Measurements from ENCODE around the gene KISS1R. TPM values are rescaled to one million over a fixed set of nuclear protein-coding genes. Genes with fewer than 3 reads are reported as not detected.

KISS1R gene
- total RNA-seq, 1 donor from 2014 or later: not detected

DNA sequence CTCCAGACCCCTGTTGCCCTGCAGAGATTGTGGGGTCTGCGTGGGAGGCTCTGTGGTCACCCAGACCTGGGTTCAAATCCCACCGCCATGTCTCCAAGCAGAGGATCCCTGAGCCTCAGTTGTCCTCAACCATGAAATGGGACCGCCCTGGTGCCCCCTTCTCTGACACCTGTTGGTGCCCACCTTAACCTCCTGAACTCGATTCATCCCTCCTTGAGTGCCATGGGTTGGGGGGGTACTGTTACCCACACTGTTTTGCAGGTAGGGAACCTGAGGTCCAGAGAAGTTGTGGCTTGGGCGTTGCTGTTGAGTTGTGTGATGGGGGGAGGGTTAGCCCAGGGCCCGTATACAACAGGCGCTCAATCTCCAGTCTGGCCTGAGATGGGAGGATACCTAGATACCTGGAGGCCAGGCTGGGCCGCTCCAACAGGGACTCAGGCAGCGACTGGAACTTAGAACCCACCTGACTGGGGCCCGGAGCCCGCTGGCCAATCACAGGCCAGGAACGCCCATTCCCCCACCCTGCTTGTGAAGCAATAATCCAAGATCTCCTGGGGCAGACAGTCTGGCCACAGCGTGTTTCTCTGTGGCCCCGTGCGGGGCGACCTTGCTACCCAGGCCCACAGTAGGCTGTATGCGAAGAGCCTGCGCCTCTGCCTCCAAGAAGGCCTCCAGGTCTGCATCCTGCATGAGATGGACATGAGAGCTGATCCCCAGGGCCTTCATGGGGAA lies 11.5 kb downstream of the KISS1R start:
- Mint-ChIP-seq H3K36me3 (ENCODE audit: low read depth, unreplicated experiment) (peaks cover 4% of the 10 kb centered on the region), H3K4me1 (ENCODE audit: unreplicated experiment) (peaks cover 3% of the 10 kb centered on the region), H3K4me3 (ENCODE audit: unreplicated experiment) (peak overlapping the region; percentile 59), H3K27me3 (ENCODE audit: unreplicated experiment) (peaks cover 5% of the 10 kb centered on the region), H3K27ac (ENCODE audit: unreplicated experiment) (no peak overlapping the region), H3K9me3 (ENCODE audit: unreplicated experiment) (no peaks in the 10 kb centered on the region)
- no peak for DNase-seq (ENCODE audit: low spot score)
- TF ChIP-seq, protein P1, sequence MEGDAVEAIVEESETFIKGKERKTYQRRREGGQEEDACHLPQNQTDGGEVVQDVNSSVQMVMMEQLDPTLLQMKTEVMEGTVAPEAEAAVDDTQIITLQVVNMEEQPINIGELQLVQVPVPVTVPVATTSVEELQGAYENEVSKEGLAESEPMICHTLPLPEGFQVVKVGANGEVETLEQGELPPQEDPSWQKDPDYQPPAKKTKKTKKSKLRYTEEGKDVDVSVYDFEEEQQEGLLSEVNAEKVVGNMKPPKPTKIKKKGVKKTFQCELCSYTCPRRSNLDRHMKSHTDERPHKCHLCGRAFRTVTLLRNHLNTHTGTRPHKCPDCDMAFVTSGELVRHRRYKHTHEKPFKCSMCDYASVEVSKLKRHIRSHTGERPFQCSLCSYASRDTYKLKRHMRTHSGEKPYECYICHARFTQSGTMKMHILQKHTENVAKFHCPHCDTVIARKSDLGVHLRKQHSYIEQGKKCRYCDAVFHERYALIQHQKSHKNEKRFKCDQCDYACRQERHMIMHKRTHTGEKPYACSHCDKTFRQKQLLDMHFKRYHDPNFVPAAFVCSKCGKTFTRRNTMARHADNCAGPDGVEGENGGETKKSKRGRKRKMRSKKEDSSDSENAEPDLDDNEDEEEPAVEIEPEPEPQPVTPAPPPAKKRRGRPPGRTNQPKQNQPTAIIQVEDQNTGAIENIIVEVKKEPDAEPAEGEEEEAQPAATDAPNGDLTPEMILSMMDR (IDR thresholded peaks at IDR 0.05; ENCODE audit: unreplicated experiment): no peak

DNA sequence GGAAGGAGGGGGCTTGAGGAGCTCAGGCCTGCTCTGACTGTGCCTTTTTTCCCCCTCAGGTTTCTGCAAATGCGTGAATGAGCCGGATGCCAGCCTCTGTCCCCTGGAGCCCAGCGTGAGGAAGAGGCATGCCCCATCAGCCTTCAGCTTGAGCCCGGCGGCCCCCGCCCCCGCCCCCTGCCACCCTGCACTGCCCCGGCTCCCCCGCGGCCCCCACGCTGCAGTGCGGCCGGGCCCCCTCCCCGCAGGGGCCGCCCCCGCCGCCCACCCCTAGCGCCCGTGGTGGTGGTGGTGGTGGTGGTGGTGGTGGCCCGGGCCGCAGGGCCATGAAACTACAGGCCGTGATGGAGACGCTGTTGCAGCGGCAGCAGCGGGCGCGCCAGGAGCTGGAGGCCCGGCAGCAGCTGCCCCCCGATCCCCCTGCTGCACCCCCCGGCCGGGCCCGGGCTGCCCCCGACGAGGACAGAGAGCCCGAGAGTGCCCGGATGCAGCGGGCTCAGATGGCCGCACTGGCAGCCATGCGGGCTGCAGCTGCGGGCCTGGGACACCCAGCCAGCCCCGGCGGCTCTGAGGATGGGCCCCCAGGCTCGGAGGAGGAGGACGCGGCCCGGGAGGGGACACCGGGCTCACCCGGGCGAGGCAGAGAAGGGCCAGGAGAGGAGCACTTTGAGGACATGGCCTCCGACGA lies 12.2 kb downstream of the KISS1R start:
- no peak overlapping the region for H3K4me3 Mint-ChIP-seq (ENCODE audit: unreplicated experiment)
- peaks cover 7% of the 10 kb centered on the region for H3K4me1 Mint-ChIP-seq (ENCODE audit: unreplicated experiment)
- H3K27ac Mint-ChIP-seq (ENCODE audit: unreplicated experiment): no peak overlapping the region
- peaks cover 5% of the 10 kb centered on the region for H3K27me3 Mint-ChIP-seq (ENCODE audit: unreplicated experiment)
- no peaks in the 10 kb centered on the region for H3K9me3 Mint-ChIP-seq (ENCODE audit: unreplicated experiment)
- TF ChIP-seq, protein P1 (IDR thresholded peaks at IDR 0.05; ENCODE audit: unreplicated experiment): no peak
- no peak for DNase-seq (ENCODE audit: low spot score)
- H3K36me3 Mint-ChIP-seq (ENCODE audit: low read depth, unreplicated experiment): peaks cover 4% of the 10 kb centered on the region

GRCh38 chr19:929891-930258 lies 12.7 kb downstream of the KISS1R start:
- Mint-ChIP-seq H3K27ac (ENCODE audit: unreplicated experiment) (no peak overlapping the region), H3K36me3 (ENCODE audit: low read depth, unreplicated experiment) (peaks cover 4% of the 10 kb centered on the region), H3K9me3 (ENCODE audit: unreplicated experiment) (no peaks in the 10 kb centered on the region), H3K4me3 (ENCODE audit: unreplicated experiment) (peak overlapping the region; percentile 81), H3K27me3 (ENCODE audit: unreplicated experiment) (peaks cover 5% of the 10 kb centered on the region), H3K4me1 (ENCODE audit: unreplicated experiment) (peaks cover 7% of the 10 kb centered on the region)
- TF ChIP-seq, protein P1 (IDR thresholded peaks at IDR 0.05; ENCODE audit: unreplicated experiment): no peak
- no peak for DNase-seq (ENCODE audit: low spot score)

DNA sequence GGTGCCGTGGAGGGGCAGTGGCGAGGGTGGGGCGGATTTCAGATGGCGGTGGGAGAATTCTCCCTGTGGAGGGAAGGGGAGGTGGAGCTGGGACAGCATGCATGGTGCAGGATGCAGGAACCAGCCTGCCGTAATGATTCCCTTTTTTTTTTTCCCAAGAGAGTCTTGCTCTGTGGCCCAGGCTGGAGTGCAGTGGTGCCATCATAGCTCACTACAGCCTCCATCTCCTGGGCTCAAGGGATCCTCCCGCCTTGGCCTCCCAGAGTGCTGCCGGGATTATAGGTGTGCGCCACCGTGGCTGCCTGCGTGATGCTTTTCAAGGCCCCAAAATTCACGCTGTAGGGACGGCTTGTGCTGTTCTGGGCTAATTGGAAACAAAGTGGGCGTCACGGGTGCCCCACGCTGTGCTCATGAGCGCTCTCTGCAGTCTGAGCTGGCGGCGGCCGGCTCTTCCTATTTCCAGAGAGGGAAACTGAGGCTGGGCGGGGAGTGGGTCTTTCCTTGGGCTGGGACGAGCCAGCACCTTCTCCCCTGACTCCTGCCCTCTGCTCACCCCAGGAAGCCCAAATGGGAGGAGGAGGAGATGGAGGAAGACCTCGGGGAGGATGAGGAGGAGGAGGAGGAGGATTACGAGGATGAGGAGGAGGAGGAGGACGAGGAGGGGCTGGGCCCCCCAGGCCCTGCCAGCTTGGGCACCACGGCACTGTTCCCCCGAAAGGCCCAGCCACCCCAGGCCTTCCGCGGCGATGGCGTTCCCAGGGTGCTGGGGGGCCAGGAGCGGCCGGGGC lies 14.9 kb downstream of the KISS1R start:
- DNase-seq (ENCODE audit: low spot score): no peak

More for the DNA sequence above, 14.9 kb downstream of the KISS1R start:
- Mint-ChIP-seq H3K27ac (ENCODE audit: unreplicated experiment) (no peak overlapping the region), H3K27me3 (ENCODE audit: unreplicated experiment) (peaks cover 5% of the 10 kb centered on the region), H3K9me3 (ENCODE audit: unreplicated experiment) (no peaks in the 10 kb centered on the region), H3K4me1 (ENCODE audit: unreplicated experiment) (peaks cover 7% of the 10 kb centered on the region), H3K4me3 (ENCODE audit: unreplicated experiment) (no peak overlapping the region), H3K36me3 (ENCODE audit: low read depth, unreplicated experiment) (peaks cover 4% of the 10 kb centered on the region)
- TF ChIP-seq, protein P1 (IDR thresholded peaks at IDR 0.05; ENCODE audit: unreplicated experiment): no peak

Data from endothelial cell (in vitro differentiated cells).